DOHH2 (cell line): ENCODE results near the gene USH1G.

Experiments
- H3F3A ChIP-seq: fragments of 200-600 bp; sonication (generic), shearing (Covaris generic); 2 replicates; pipeline ENCODE4 v1.6.0; 2016; ENCODE audit warnings: antibody characterized with exemption, mild to moderate bottlenecking; ENCODE audit not compliant: control insufficient read depth, insufficient read depth
- H3K27ac ChIP-seq: fragments of 200-600 bp; sonication (generic); 2 replicates; pipeline ENCODE4 v1.5.1; 2014; ENCODE audit warnings: low read depth, mild to moderate bottlenecking, low read length, moderate library complexity
- H3K27me3 ChIP-seq: fragments of 200-600 bp; sonication (generic); 2 replicates; pipeline ENCODE4 v1.6.1; 2014; ENCODE audit warnings: mild to moderate bottlenecking, low read length, mixed read lengths; ENCODE audit not compliant: control insufficient read depth
- H3K36me3 ChIP-seq: fragments of 200-600 bp; sonication (generic); 2 replicates; pipeline ENCODE4 v1.6.1; 2014; ENCODE audit warnings: mild to moderate bottlenecking, low read length, moderate library complexity, mixed read lengths; ENCODE audit not compliant: control insufficient read depth
- H3K4me1 ChIP-seq: fragments of 200-600 bp; sonication (generic); 2 replicates; pipeline ENCODE4 v1.6.1; 2014; ENCODE audit warnings: mild to moderate bottlenecking, low read length, mixed read lengths; ENCODE audit not compliant: control insufficient read depth
- H3K4me2 ChIP-seq: fragments of 200-600 bp; sonication (generic); 2 replicates; pipeline ENCODE4 v1.6.0; 2014; ENCODE audit warnings: mild to moderate bottlenecking, low read length, moderate library complexity
- H3K4me3 ChIP-seq: fragments of 200-600 bp; sonication (generic); 2 replicates; pipeline ENCODE4 v1.5.1; 2014; ENCODE audit warnings: mild to moderate bottlenecking, low read length, mixed read lengths
- H3K79me2 ChIP-seq: fragments of 200-600 bp; sonication (generic); 2 replicates; pipeline ENCODE4 v1.6.1; 2014; ENCODE audit warnings: mild to moderate bottlenecking, low read length, mixed read lengths; ENCODE audit not compliant: control insufficient read depth
- H3K9me2 ChIP-seq: fragments of 200-600 bp; sonication (generic); replicated peaks from 2 replicates; pipeline ENCODE4 v1.6.1; 2014; ENCODE audit warnings: mild to moderate bottlenecking, low read length, mixed read lengths; ENCODE audit not compliant: control insufficient read depth
- H3K9me3 ChIP-seq: fragments of 200-600 bp; sonication (generic); 2 replicates; pipeline ENCODE4 v1.6.1; 2014; ENCODE audit warnings: antibody characterized with exemption, low read length, mixed read lengths; ENCODE audit not compliant: control insufficient read depth, insufficient read depth
- H4K20me1 ChIP-seq: fragments of 200-600 bp; sonication (generic); 2 replicates; pipeline ENCODE4 v1.6.0; 2014; ENCODE audit warnings: low read depth, mild to moderate bottlenecking, antibody characterized with exemption, low read length, moderate library complexity; ENCODE audit not compliant: control insufficient read depth, insufficient read depth
- EZH2phosphoT487 ChIP-seq: fragments of 200-600 bp; sonication (generic); IDR thresholded peaks from 2 replicates; pipeline ENCODE4 v1.6.1; 2017; ENCODE audit warnings: borderline replicate concordance, mild to moderate bottlenecking, antibody characterized with exemption, low read length, moderate library complexity, mixed read lengths
- TF ChIP-seq, protein P1 (sequence below): fragments of 200-600 bp; sonication (generic); IDR thresholded peaks from one replicate; pipeline ENCODE4 v1.5.1; 2014; ENCODE audit warnings: antibody characterized with exemption, mild to moderate bottlenecking, low read depth, low read length; ENCODE audit not compliant: poor library complexity, severe bottlenecking

USH1G gene

DNA sequence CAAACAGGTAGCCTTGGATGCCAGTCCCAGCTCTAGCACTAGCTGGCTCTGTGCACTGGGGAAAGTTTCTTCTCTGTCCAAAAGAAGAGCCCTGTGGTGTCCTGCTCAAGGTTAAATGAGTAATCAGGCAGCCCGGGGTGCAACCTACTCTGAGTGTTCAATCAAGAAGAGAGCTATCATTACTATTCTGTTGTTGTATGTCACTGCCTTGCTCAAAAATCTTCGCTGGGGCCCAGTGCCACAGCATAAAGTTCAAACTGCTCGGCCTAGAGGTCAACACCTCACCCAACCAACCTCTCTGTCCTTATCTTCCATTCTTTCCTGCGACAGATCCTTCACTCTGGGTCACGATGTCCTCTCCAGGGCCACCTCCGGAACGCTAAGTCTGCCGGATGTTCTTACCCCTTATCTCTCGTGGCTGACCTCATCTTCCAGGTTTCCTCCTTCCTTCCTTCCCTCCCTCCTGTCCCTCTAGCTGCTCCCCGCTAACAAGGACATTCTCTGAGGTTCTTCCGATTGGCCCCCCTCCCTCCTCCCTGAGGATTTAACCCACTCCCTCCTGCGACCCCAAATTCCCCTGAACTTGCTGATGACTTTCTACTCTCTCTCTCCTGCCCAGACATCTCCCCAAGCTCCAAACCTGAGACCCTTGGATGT lies 54.7 kb downstream of the USH1G start:
- H3F3A ChIP-seq, result 0 out of 2 replicates have a peak, but pooled peaks cover 2% of the 10 kb centered on the region
- H4K20me1 ChIP-seq, result no peaks in the 10 kb centered on the region
- peaks cover 9% of the 10 kb centered on the region for H3K4me1 ChIP-seq
- H3K4me3 ChIP-seq, result no peak overlapping the region
- H3K4me2 ChIP-seq, result no peak overlapping the region
- no peak for TF ChIP-seq EZH2phosphoT487
- TF ChIP-seq, protein P1, sequence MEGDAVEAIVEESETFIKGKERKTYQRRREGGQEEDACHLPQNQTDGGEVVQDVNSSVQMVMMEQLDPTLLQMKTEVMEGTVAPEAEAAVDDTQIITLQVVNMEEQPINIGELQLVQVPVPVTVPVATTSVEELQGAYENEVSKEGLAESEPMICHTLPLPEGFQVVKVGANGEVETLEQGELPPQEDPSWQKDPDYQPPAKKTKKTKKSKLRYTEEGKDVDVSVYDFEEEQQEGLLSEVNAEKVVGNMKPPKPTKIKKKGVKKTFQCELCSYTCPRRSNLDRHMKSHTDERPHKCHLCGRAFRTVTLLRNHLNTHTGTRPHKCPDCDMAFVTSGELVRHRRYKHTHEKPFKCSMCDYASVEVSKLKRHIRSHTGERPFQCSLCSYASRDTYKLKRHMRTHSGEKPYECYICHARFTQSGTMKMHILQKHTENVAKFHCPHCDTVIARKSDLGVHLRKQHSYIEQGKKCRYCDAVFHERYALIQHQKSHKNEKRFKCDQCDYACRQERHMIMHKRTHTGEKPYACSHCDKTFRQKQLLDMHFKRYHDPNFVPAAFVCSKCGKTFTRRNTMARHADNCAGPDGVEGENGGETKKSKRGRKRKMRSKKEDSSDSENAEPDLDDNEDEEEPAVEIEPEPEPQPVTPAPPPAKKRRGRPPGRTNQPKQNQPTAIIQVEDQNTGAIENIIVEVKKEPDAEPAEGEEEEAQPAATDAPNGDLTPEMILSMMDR, result no peak
- no peak overlapping the region for H3K27ac ChIP-seq
- H3K27me3 ChIP-seq, result no peaks in the 10 kb centered on the region
- H3K9me3 ChIP-seq, result no peaks in the 10 kb centered on the region
- H3K9me2 ChIP-seq, result no peaks in the 10 kb centered on the region
- H3K79me2 ChIP-seq, result peaks cover 4% of the 10 kb centered on the region; the same call in 1 of the 2 replicates
- H3K36me3 ChIP-seq, result 0 out of 2 replicates have a peak, but pooled peaks cover under 1% of the 10 kb centered on the region

DNA sequence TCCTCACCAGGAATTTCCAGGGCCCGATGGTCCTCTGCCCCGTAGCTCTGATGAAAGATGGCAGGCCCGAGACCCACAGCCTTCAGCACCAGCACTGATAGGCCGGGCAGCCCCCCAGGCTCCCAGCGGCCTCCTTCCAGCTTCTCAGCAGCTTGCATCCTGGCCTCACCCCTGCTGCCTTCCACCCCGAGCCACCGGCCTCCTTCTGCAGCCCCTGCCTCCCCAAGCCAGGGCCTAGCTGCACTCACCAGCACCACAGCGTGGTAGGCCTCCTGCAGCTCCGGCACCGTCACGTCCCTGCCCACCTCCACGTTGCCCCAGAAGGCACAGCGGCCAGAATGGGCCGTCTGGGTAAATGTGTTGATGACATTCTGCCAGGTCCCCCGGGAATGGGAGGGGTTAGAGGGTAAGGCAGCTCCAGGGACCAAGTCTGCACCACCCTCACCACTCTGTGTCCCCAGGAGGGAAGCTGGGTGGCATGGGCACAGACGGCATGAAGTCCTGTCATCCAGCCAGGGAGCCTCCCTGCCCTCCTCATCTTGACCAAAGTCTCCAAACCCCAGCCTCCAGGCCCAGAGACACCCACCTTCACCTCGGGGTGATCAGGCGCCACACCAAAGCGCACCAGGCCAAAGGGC lies 56.7 kb downstream of the USH1G start:
- H3K36me3 ChIP-seq, result no peaks in the 10 kb centered on the region
- H3K27ac ChIP-seq, result no peak overlapping the region
- no peaks in the 10 kb centered on the region; the same call in 1 of the 2 replicates for H3K4me1 ChIP-seq
- 0 out of 2 replicates have a peak, but pooled peaks cover 2% of the 10 kb centered on the region for H3F3A ChIP-seq
- no peaks in the 10 kb centered on the region for H3K9me3 ChIP-seq
- H3K4me3 ChIP-seq, result no peak overlapping the region
- no peak overlapping the region for H3K4me2 ChIP-seq
- H3K79me2 ChIP-seq, result no peaks in the 10 kb centered on the region
- peaks cover 4% of the 10 kb centered on the region for H3K27me3 ChIP-seq
- H3K9me2 ChIP-seq, result no peaks in the 10 kb centered on the region
- TF ChIP-seq EZH2phosphoT487, result no peak
- TF ChIP-seq, protein P1, result no peak
- no peaks in the 10 kb centered on the region for H4K20me1 ChIP-seq
